Central memory CD4-positive, alpha-beta T cell (primary cell): ENCODE data around the gene IFNA1.
"Not testable (repeated sequence)": the region's sequence is repeated elsewhere in the genome, so short reads cannot be mapped to it uniquely, and the experiment has no call there.

Experiments
- DNase-seq: peaks from one replicate; pipeline ENCODE4 v3.0.0; 2022
- total RNA-seq, 3 experiments: gene quantifications; one replicate each; lab custom pipeline; 2026; lab: John Stamatoyannopoulos, UW

IFNA1 gene
- 0 reads per million in 3 experiments for total RNA-seq

GRCh38 chr9:21440139-21440538, at the start of gene IFNA1:
Gene IFNA1 (plus strand): TSS chr9:21440439. CDS start chr9:21440508, 69 bp downstream.
- no peak for DNase-seq

DNA sequence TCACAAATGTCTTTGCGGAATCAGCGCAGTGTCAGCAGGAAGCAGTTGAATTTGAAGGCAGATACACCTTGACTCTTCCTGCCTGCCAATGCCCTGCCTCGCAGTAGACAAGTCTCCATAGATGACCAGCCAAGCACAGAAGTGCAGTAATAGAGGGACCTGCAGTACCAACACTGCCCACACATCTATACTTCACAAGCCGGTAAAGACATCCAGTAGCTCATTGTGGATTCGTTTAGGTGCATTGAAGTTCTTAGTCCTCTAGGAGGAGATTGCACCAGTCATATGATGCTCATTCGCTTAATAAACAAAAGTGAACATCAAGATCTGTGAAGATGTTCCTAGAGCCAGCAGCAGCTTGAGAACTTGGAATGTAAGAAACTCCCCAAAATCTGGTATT, 48.0 kb upstream of the IFNA1 start:
- no peak for DNase-seq

GRCh38 chr9:21395778-21396717, 44.2 kb upstream of the IFNA1 start:
- peak; percentile 43 for DNase-seq

DNA sequence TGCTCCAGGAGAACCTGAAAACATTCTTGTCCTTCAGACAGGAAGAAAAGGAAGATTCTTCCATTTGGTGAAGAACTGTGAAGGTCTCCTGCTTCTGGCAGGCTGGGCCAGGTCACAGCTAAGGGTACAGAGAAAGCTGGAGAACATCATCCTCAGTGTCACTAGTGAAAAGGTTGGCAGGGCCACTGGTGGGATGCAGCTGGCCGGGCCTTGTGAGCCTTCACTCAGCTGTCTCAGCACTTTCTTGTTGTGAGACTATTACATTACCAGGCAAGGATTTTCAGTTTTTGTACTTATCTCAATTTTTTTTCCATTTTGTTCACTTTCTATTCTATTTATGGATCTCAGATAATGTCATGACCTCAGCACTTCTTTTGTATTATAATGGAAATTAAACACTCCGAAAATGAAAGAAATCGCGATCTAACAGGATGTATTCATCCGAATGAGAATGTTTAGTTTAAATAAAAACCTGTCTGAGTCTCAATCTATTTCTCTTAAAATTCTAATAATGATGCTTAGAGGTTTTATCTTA, 41.2 kb upstream of the IFNA1 start:
- DNase-seq = no peak

- DNase-seq = no peak
These were observed 40.3 kb upstream of the IFNA1 start for GRCh38 chr9:21399956-21400355.

- DNase-seq = no peak
These were observed 37.6 kb upstream of the IFNA1 start for GRCh38 chr9:21402386-21403251.

- no peak for DNase-seq
These were observed 36.1 kb upstream of the IFNA1 start for GRCh38 chr9:21404146-21404545.

GRCh38 chr9:21408817-21409216, 31.4 kb upstream of the IFNA1 start, which contains the start of gene IFNA8:
Gene IFNA8 (plus strand): TSS chr9:21409117. CDS start chr9:21409177, 60 bp downstream.
- no peak for DNase-seq

DNA sequence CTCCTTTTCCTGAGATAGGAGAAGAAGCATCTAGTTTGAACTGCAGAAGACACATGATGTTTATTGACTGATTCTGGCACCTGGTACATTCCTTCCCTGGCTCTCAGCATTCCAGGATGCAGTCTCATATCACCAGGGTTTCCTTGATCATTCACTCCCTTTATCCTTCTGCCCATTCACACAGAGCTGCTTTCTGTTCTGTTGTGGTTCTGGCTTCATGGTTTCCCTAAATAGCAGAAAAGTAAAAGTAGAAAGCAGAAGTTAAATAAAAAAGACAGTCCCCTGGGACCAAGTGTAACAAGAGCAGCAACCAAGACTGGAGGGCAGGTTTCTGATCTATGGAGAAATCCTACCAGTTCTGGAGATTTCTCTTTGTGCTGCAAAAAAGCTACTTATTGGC, 28.1 kb upstream of the IFNA1 start:
- DNase-seq = no peak

DNA sequence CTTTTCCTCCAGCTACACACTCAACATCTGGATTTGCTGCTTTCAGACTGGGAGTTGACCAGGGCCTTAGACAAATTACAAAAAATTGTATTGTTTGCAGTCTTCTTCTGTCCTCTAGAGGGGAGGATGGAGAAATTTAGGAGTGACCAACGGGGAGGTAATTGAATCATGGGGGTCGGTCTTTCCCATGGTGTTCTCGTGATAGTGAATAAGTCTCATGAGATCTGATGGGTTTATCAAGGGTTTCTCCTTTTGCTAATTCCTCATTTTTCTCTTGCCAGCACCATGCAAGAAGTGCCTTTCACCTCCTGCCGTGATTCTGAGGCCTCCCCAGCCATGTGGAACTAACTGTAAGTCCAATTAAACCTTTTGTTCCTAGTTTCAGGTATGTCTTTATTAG, 27.1 kb upstream of the IFNA1 start:
- no peak for DNase-seq

DNA sequence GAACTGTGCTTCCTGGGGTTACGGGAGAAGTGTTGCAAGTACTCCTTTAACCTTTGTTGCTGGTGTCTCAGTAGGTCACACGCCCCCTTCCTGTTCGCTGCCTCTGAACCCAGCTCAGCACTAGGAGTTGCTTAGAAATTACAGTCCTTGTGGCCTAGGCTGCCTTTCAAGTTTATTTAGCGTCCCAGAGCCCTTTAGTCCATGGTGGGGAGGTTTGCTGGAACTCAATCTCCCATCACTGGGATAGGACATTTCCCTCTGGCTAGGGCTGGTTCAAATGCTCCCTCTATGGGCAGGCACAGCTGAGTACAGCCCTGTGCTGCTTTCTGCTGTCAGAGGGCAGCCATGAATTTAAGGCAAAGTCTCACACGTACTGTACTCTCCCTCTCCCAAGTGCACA, 26.6 kb upstream of the IFNA1 start:
- no peak for DNase-seq

DNA sequence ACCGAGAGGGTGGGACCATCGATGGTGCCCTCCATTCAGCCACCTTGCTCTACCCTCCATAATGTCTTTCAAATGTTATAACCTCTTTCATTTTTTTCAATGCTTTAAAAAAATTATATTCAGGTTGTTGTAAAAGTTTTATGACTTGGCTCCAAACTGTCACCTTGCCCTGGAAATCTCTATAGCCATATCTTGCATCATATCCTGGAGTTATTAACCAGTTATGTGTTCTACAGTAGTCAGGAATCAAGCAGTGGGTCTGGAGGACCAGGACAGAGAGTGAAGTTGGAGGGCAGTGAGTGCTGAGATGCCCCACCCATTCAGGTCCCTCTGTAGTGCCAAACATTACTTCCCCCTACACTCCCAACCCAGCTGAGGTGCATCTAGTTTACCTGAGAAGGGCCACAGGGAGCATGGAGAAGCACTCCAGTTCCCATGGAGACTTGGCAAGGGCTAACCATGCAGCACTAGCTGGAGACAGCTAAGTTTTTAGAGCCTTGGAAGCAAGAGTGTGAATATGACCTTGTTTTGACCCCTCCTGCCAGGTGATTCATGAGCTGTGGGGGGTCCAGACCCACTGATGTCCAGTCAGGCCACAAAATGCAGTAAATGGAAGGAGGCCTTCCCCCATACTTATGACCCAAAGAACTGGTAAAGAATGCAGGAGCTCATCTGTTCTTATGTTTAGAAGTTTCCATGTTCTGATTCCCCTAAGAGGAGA, 25.9 kb upstream of the IFNA1 start:
- no peak for DNase-seq

DNA sequence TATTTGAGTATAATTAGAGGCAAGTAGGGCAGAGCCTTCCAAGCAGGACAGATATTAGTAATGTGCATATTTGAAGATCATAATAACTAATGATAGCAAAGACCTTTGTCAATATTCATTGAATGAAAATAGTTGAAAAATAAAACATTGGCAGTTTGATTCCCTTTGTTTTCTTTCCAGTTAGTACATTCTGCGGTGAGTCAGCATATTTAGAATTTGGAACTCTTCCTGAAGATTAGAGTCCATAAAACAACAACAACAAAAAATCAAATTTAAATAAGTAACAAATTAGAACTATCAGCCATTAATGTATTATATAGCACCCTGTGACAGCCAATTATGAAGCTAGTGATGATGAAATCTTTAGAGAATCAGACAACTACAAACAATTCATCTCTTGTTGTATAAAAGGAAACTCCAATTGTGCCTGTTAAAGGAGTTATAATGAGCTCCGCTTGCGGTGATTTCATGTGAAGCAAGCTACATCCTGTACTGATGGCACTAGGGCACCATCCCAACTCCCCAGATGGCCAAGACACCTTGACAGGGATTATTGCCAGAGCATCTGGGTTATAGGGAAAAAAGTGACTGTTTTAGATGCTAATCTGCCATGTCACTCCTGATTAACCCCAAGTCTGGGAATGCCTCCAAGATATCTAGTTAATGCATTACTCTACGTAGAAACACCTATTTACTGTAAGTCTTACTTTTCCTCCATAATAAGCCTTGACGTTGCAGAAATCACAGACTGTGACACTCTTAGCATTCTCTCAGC, 24.6 kb upstream of the IFNA1 start:
- DNase-seq = no peak

DNA sequence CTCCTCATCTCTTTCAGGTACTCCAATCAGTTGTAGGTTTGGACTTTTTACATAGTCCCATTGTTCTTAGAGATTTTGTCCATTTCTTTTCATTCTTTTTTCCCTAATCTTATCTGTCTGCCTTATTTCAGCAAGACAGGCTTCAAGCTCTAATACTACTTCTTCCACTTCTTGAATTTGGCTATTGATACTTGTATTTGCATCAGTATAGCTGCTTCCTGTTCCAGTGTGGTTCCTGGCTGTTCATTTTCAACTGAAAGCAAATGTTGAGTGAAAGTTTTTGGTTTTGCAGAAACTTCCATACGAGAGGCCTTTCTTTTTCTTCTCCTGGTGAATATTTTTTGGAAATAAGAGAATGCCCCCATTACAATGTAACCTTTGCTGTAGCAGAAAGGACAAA, 12.0 kb upstream of the IFNA1 start:
- no peak for DNase-seq

GRCh38 chr9:21429191-21429590, 11.0 kb upstream of the IFNA1 start:
- no peak for DNase-seq

- DNase-seq = no peak
These were observed 7.4 kb upstream of the IFNA1 start for GRCh38 chr9:21432672-21433425.

DNA sequence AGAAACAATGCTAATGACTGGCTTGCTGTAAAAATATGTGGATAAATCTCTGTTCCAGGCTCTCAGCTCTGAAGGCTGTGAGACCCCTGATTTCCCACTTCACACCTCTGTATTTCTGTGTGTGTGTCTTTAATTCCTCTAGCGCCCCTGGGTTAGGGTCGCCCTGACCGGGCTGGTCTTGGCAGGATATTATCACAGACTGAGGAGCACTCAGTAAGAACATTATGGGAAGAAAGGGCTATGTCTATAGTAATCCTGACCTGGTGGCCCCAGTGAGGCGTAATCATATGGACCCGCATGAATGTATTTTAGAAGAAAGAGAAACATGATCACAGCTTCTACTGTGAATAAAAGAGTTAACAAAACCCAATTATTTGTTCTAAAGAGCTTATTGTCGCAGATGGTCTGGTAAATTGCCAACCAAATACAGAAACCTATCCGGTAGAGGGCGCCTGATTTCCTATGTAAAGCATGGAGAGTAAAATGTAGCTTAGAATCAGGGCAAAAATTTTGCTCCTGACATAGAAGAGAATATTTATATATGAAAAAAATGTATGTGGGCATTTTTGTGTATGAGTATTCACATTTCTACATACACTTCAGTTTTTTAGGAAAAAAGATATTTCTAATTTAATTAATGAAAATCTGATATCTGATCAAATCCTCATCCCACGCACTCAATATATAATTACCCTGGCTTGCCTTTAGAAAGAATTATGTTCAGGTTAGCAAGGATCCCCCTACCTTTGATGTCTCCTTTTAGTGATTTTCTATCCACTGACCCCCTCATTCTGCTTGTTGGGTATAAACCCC, 5.8 kb upstream of the IFNA1 start:
- peak; percentile 35 for DNase-seq

DNA sequence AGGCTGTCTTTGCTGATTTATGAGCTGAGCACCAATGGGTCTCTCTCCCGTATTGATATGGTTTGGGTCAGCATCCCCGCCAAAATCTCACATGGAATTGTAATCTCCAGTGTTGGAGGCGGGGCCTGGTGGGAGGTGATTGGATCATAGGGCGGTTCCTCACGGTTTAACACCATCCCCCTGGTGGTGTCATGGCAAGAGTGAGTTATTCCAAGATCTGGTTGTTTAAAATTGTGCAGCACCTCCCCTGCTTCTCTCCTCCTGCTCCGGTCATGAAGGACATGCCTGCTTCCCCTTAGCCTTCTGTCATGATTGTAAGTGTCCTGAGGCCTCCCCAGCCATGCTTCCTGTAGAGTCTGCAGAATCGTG, 5.2 kb upstream of the IFNA1 start:
- DNase-seq = not testable (repeated sequence)

DNA sequence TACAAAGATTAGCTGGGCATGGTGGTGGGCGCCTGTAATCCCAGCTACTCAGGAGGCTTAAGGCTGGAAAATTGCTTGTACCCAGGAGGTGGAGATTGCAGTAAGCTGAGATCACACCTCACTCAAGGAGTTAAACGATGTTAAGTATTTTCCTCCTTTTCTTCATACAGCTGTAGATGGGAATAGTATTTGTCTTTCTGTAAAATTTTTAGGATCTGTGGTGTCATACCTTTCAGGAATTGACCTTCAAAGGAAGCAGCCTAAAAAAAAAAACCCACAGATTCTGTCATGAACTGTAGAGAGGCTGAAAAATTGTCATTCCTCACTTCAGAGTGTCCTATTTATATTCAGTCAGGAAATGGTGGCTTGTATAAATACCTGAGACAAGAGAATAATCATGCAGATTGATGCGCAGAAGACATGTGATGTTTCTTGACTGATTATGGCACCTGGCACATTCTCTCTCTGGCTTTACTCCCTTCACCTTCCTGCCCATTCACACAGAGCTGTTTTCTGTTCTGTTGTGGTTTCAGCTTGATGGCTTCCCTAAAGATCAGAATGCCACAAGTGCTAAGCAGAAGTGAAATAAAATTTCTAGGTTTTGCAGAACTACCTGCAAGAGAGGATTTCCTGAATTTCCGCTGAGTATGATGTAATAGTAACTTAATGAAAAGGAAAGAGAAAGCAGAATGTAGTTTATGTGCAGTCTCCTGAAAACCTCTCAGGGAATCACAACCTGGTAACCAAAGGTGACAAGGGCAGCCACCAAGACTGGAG, 3.8 kb downstream of the IFNA1 start:
- DNase-seq = peak; percentile 76
